Liver (tissue), 9 donors: ENCODE results near the gene SCN2B. TPM values are rescaled to one million over a fixed set of nuclear protein-coding genes. Genes with fewer than 3 reads are reported as not detected.

Experiments used
- DNase-seq: peaks from one replicate; pipeline ENCODE4 v3.0.0-alpha.2; 2017; ENCODE audit warnings: low spot score
- H3K27ac ChIP-seq, 2 donors: one replicate each; pipeline ENCODE4 v1.7.0; 2013; ENCODE audit warnings: inconsistent platforms in 2 of 2, low read length in 2 of 2, control low read depth in 1 of 2, low read depth in 1 of 2, mild to moderate bottlenecking in 1 of 2
- H3K27me3 ChIP-seq, 4 donors: one replicate each; pipeline versions ENCODE4 v1.6.1 to v1.7.0; 2013; ENCODE audit warnings: low read length in 3 of 4, inconsistent platforms in 1 of 4, mild to moderate bottlenecking in 1 of 4, moderate library complexity in 1 of 4; ENCODE audit not compliant: control insufficient read depth in 4 of 4, insufficient read depth in 4 of 4
- H3K36me3 ChIP-seq, 4 donors: one replicate each; pipeline versions ENCODE4 v1.6.1 to v1.7.0; 2013; ENCODE audit warnings: low read length in 3 of 4, mild to moderate bottlenecking in 3 of 4, low read depth in 1 of 4, moderate library complexity in 1 of 4; ENCODE audit not compliant: control insufficient read depth in 4 of 4, insufficient read depth in 3 of 4
- H3K4me1 ChIP-seq, 4 donors: one replicate each; pipeline versions ENCODE4 v1.6.1 to v1.7.0; 2013; ENCODE audit warnings: low read length in 3 of 4, mild to moderate bottlenecking in 3 of 4, moderate library complexity in 1 of 4; ENCODE audit not compliant: control insufficient read depth in 4 of 4, insufficient read depth in 4 of 4
- H3K4me3 ChIP-seq, 3 donors: one replicate each; pipeline versions ENCODE4 v1.6.1 to v1.7.0; 2013; ENCODE audit warnings: low read length in 3 of 3, control low read depth in 1 of 3, low read depth in 1 of 3, mild to moderate bottlenecking in 1 of 3
- H3K9ac ChIP-seq, 2 donors: one replicate each; pipeline ENCODE4 v1.7.0; 2013; ENCODE audit warnings: low read length in 2 of 2, mild to moderate bottlenecking in 2 of 2, moderate library complexity in 2 of 2, control low read depth in 1 of 2, low read depth in 1 of 2
- H3K9me3 ChIP-seq, 4 donors: one replicate each; pipeline versions ENCODE4 v1.6.1 to v1.7.0; 2013; ENCODE audit warnings: low read length in 3 of 4; ENCODE audit not compliant: control insufficient read depth in 4 of 4
- EGR1 ChIP-seq, 2 donors: IDR thresholded peaks; 2 replicates each; pipeline ENCODE4 v1.6.1; 2016 to 2018; ENCODE audit warnings: antibody characterized with exemption in 2 of 2, low read depth in 2 of 2
- FOXA1 ChIP-seq: IDR thresholded peaks from 2 replicates; pipeline ENCODE4 v1.6.1; 2016; ENCODE audit warnings: antibody characterized with exemption
- FOXA2 ChIP-seq: IDR thresholded peaks from 2 replicates; pipeline ENCODE4 v1.6.1; 2016; ENCODE audit warnings: antibody characterized with exemption
- GABPA ChIP-seq, 2 donors: IDR thresholded peaks in 1 of 2; conservative IDR thresholded peaks in 1 of 2; 2 replicates each; pipeline ENCODE4 v1.6.1; 2016; ENCODE audit warnings: antibody characterized with exemption in 2 of 2, mild to moderate bottlenecking in 1 of 2, moderate library complexity in 1 of 2
- HNF4A ChIP-seq, 2 donors: conservative IDR thresholded peaks; 2 replicates each; pipeline ENCODE4 v1.6.1; 2016; ENCODE audit warnings: antibody characterized with exemption in 2 of 2, mild to moderate bottlenecking in 2 of 2
- HNF4G ChIP-seq: IDR thresholded peaks from 2 replicates; pipeline ENCODE4 v1.6.1; 2016; ENCODE audit warnings: antibody characterized with exemption
- NR2F2 ChIP-seq: IDR thresholded peaks from 2 replicates; pipeline ENCODE4 v1.6.1; 2016; ENCODE audit warnings: antibody characterized with exemption
- RAD21 ChIP-seq, 2 donors: IDR thresholded peaks; 2 replicates each; pipeline ENCODE4 v1.6.1; 2016; ENCODE audit warnings: antibody characterized with exemption in 2 of 2, mild to moderate bottlenecking in 2 of 2
- RXRA ChIP-seq, 2 donors: IDR thresholded peaks; 2 replicates each; pipeline ENCODE4 v1.6.1; 2017 to 2018; ENCODE audit warnings: antibody characterized with exemption in 2 of 2, mild to moderate bottlenecking in 1 of 2
- SP1 ChIP-seq: IDR thresholded peaks from 2 replicates; pipeline ENCODE4 v1.6.1; 2018; ENCODE audit warnings: antibody characterized with exemption, mild to moderate bottlenecking
- TAF1 ChIP-seq: conservative IDR thresholded peaks from 2 replicates; pipeline ENCODE4 v1.6.1; 2016; ENCODE audit warnings: antibody characterized with exemption, mild to moderate bottlenecking
- YY1 ChIP-seq: IDR thresholded peaks from 2 replicates; pipeline ENCODE4 v1.6.1; 2016; ENCODE audit warnings: antibody characterized with exemption, mild to moderate bottlenecking
- WGBS: extraction: QIAGEN DNeasy Blood & Tissue Kit; methylation state at CpG from one replicate; pipeline ENCODE4 v1.1.7; 2013; 5-methylcytosine and 5-hydroxymethylcytosine counted together
- polyA plus RNA-seq, 2 donors: library from polyadenylated mRNA; stranded (reverse) in 1 of 2; unstranded in 1 of 2; fragments of 200-250 nt in 1 of 2; fragments of >200 nt in 1 of 2; fragmentation: Nextera tagmentation in 1 of 2; extraction: Ambion mirVana in 1 of 2; gene quantifications; one replicate each; pipeline versions ENCODE4 v1.2.1 to v1.2.3, GENCODE V29; 2013 to 2015
- total RNA-seq, 2 donors: library from RNA; depleted of rRNA; stranded (reverse); fragments of >200 nt; gene quantifications; one replicate each; pipeline ENCODE4 v1.2.3, GENCODE V29; 2014
- TF ChIP-seq, protein P1 (sequence below): fragments of 150-350 bp; IDR thresholded peaks from 2 replicates; pipeline ENCODE4 v1.5.1; 2017; ENCODE audit warnings: improper control_type of control experiment, low read depth, low read length; ENCODE audit not compliant: missing input control
- TF ChIP-seq, protein P2 (sequence below): IDR thresholded peaks from 2 replicates; pipeline ENCODE4 v1.6.1; 2016; ENCODE audit warnings: antibody characterized with exemption, mild to moderate bottlenecking
- TF ChIP-seq, protein P3 (sequence below): IDR thresholded peaks from 2 replicates; pipeline ENCODE4 v1.6.1; 2016; ENCODE audit warnings: antibody characterized with exemption
- TF ChIP-seq, protein P4 (sequence below): IDR thresholded peaks from 2 replicates; pipeline ENCODE4 v1.6.1; 2016; ENCODE audit warnings: antibody characterized with exemption
- TF ChIP-seq, protein P5 (sequence below): IDR thresholded peaks from 2 replicates; pipeline ENCODE4 v1.6.1; 2016; ENCODE audit warnings: antibody characterized with exemption
- donor health status: healthy.
- donor health status: healthy.
- donor health status: healthy.
- donor health status: healthy.
- donor health status: healthy.

Gene SCN2B
- total and polyA plus RNA-seq, 4 donors: 0.01 to 0.05 TPM; not detected in 2

DNA sequence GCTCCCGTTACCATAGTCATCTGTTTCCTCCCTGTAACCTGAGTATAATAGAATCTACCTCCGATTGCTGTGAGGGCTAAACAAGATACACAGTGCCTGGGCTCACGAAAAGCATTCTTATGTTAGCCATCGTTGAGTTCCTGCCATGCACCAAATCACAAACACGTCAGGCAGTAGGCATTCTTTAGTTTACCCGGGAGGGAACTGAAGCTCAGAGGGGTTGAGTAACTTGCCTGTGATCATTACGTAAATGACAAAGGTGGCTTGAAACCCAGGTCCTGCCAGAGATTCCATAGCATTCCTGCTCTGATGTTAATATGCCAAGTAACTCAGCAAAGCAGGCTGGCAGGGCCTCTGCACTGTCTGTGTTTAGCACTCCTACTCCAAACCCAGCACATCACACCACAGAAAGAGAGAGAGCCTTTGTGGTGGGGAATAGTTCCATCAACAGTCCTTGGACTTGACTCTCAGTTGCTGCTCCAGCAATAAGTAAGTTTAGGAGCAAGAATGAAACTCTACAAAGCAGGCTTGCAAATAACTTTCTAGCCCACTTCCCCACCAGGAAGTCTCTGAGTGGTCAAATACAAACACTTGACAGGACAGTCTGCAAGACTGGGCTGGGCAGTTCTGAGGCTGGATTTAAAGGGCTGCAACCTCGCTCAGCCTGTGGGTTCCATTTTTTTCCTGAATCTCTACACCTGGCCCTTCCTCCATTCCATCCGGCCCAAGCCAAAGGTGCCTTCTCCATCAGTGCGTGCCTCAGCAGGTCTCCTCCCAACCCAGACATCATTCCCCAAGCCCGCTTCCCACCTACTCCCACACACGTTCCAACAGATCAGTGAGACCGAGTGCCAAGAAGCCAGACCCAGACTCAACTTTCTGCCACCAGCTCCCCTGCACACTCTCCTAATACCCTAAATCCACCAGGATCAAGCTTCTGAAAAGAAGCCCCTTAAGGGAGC, 1.1 kb downstream of the SCN2B start (continued):
- TF ChIP-seq FOXA2 (peak; percentile 37), RXRA (IDR thresholded peaks at IDR 0.05) (peak; percentile 38 to 81), HNF4G (peak; percentile 9), TAF1 (no peak)
- TF ChIP-seq, protein P1, sequence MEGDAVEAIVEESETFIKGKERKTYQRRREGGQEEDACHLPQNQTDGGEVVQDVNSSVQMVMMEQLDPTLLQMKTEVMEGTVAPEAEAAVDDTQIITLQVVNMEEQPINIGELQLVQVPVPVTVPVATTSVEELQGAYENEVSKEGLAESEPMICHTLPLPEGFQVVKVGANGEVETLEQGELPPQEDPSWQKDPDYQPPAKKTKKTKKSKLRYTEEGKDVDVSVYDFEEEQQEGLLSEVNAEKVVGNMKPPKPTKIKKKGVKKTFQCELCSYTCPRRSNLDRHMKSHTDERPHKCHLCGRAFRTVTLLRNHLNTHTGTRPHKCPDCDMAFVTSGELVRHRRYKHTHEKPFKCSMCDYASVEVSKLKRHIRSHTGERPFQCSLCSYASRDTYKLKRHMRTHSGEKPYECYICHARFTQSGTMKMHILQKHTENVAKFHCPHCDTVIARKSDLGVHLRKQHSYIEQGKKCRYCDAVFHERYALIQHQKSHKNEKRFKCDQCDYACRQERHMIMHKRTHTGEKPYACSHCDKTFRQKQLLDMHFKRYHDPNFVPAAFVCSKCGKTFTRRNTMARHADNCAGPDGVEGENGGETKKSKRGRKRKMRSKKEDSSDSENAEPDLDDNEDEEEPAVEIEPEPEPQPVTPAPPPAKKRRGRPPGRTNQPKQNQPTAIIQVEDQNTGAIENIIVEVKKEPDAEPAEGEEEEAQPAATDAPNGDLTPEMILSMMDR: no peak

DNA sequence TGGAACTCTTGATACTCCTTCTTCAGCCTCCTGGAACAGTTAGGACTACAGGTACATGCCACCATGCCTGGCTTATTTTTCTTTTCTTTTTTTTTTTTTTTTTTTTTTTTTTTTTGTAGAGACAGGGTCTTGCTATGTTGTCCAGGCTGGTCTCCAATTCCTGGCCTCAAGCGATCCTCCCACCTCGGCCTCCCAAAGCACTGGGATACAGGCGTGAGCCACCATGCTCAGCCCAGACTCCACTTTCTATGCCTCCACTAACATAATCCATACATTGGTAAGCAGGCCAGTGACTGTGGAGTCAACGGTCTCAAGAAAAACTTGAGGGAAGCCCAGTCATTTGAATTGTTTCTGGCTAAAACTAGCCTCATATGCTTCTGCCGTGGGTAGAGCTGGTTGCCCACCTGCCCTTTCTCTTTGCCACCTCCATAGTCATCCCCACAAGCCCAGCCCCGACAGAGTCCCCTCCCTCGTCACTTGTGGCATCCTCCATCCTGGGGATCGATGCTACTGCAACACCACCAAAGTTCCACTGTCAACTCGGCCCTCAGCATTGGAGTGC, 2.4 kb downstream of the SCN2B start:
- no peak overlapping the region for H3K27ac ChIP-seq
- no peaks in the 10 kb centered on the region for H3K9me3 ChIP-seq
- H3K9ac ChIP-seq: no peak overlapping the region
- TF ChIP-seq HNF4G: no peak
- TF ChIP-seq, protein P2, sequence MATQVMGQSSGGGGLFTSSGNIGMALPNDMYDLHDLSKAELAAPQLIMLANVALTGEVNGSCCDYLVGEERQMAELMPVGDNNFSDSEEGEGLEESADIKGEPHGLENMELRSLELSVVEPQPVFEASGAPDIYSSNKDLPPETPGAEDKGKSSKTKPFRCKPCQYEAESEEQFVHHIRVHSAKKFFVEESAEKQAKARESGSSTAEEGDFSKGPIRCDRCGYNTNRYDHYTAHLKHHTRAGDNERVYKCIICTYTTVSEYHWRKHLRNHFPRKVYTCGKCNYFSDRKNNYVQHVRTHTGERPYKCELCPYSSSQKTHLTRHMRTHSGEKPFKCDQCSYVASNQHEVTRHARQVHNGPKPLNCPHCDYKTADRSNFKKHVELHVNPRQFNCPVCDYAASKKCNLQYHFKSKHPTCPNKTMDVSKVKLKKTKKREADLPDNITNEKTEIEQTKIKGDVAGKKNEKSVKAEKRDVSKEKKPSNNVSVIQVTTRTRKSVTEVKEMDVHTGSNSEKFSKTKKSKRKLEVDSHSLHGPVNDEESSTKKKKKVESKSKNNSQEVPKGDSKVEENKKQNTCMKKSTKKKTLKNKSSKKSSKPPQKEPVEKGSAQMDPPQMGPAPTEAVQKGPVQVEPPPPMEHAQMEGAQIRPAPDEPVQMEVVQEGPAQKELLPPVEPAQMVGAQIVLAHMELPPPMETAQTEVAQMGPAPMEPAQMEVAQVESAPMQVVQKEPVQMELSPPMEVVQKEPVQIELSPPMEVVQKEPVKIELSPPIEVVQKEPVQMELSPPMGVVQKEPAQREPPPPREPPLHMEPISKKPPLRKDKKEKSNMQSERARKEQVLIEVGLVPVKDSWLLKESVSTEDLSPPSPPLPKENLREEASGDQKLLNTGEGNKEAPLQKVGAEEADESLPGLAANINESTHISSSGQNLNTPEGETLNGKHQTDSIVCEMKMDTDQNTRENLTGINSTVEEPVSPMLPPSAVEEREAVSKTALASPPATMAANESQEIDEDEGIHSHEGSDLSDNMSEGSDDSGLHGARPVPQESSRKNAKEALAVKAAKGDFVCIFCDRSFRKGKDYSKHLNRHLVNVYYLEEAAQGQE: no peak
- no peak for TF ChIP-seq SP1
- TF ChIP-seq NR2F2: no peak
- TF ChIP-seq RAD21 (IDR thresholded peaks at IDR 0.05): no peak
- no peak for TF ChIP-seq HNF4A (conservative IDR thresholded peaks at IDR 0.05)
- no peak overlapping the region for H3K4me3 ChIP-seq
- H3K4me1 ChIP-seq: peaks cover 0 to 10% (median 5%) of the 10 kb centered on the region in 4 donors
- DNase-seq: no peak
- 91% methylated on average over 9 of the region's 9 CpGs for WGBS
- H3K36me3 ChIP-seq: no peaks in the 10 kb centered on the region
- H3K27me3 ChIP-seq: no peaks in the 10 kb centered on the region

DNA sequence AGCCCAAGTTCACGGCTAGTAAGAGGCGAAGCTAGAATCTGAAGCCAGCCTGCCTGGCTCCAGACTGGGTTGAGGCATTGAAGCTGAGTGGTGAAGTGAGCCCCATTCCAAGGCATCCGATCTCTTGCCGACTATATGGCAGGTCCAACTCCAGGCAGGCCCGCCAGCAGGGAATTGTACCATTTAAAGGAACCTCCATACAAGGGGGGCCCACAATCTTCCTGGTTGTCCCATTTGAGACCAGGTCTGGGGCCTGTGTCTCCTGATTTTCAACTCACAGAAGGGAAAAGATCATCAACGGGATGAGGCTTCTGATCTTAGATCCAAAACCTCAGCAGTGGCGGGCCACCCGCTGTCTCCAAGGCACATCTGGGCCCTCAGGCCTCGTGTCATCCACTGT, 4.1 kb downstream of the SCN2B start:
- Histone ChIP-seq H3K27me3 (no peaks in the 10 kb centered on the region), H3K27ac (no peak overlapping the region), H3K36me3 (no peaks in the 10 kb centered on the region), H3K4me3 (no peak overlapping the region), H3K4me1 (peaks cover 0 to 10% (median 5%) of the 10 kb centered on the region in 4 donors), H3K9ac (no peak overlapping the region), H3K9me3 (no peaks in the 10 kb centered on the region)
- TF ChIP-seq FOXA1 (no peak), NR2F2 (no peak), YY1 (no peak), SP1 (no peak), RXRA (IDR thresholded peaks at IDR 0.05) (no peak), RAD21 (IDR thresholded peaks at IDR 0.05) (no peak), FOXA2 (no peak), HNF4A (conservative IDR thresholded peaks at IDR 0.05) (no peak), HNF4G (no peak), EGR1 (IDR thresholded peaks at IDR 0.05; ENCODE audit: low read depth in 2 of 2) (no peak), GABPA (IDR thresholded peaks at IDR 0.05 in 1 of 2, conservative IDR thresholded peaks at IDR 0.05 in 1 of 2) (no peak)
- TF ChIP-seq, protein P3, sequence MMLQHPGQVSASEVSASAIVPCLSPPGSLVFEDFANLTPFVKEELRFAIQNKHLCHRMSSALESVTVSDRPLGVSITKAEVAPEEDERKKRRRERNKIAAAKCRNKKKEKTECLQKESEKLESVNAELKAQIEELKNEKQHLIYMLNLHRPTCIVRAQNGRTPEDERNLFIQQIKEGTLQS: no peak
- TF ChIP-seq, protein P4, sequence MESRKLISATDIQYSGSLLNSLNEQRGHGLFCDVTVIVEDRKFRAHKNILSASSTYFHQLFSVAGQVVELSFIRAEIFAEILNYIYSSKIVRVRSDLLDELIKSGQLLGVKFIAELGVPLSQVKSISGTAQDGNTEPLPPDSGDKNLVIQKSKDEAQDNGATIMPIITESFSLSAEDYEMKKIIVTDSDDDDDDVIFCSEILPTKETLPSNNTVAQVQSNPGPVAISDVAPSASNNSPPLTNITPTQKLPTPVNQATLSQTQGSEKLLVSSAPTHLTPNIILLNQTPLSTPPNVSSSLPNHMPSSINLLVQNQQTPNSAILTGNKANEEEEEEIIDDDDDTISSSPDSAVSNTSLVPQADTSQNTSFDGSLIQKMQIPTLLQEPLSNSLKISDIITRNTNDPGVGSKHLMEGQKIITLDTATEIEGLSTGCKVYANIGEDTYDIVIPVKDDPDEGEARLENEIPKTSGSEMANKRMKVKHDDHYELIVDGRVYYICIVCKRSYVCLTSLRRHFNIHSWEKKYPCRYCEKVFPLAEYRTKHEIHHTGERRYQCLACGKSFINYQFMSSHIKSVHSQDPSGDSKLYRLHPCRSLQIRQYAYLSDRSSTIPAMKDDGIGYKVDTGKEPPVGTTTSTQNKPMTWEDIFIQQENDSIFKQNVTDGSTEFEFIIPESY: no peak
- TF ChIP-seq, protein P5, sequence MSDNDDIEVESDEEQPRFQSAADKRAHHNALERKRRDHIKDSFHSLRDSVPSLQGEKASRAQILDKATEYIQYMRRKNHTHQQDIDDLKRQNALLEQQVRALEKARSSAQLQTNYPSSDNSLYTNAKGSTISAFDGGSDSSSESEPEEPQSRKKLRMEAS: no peak
- TF ChIP-seq, protein P1: no peak
- 93% methylated on average over 9 of the region's 9 CpGs for WGBS
- no peak for DNase-seq
